Esophagus squamous epithelium (tissue), 4 donors: ENCODE data around the gene NUP50.

Source experiments
- POLR2A ChIP-seq, 4 donors: fragments of 450-650 bp; IDR thresholded peaks; one replicate each; pipeline ENCODE4 v1.6.1; 2017; ENCODE audit warnings: antibody characterized with exemption in 4 of 4, mild to moderate bottlenecking in 4 of 4, moderate library complexity in 3 of 4
- TF ChIP-seq, protein P1 (sequence below), 6 experiments: fragments of 450-650 bp in 4 of 6; fragments of 200-600 bp in 2 of 6; sonication (generic) in 2 of 6; IDR thresholded peaks; one replicate each; pipeline ENCODE4 v1.5.1; 2016 to 2019; ENCODE audit warnings: antibody characterized with exemption in 6 of 6, mild to moderate bottlenecking in 4 of 6, moderate library complexity in 4 of 6

- TF ChIP-seq, protein P1, sequence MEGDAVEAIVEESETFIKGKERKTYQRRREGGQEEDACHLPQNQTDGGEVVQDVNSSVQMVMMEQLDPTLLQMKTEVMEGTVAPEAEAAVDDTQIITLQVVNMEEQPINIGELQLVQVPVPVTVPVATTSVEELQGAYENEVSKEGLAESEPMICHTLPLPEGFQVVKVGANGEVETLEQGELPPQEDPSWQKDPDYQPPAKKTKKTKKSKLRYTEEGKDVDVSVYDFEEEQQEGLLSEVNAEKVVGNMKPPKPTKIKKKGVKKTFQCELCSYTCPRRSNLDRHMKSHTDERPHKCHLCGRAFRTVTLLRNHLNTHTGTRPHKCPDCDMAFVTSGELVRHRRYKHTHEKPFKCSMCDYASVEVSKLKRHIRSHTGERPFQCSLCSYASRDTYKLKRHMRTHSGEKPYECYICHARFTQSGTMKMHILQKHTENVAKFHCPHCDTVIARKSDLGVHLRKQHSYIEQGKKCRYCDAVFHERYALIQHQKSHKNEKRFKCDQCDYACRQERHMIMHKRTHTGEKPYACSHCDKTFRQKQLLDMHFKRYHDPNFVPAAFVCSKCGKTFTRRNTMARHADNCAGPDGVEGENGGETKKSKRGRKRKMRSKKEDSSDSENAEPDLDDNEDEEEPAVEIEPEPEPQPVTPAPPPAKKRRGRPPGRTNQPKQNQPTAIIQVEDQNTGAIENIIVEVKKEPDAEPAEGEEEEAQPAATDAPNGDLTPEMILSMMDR (IDR thresholded peaks at IDR 0.05) = no peak
- TF ChIP-seq POLR2A (IDR thresholded peaks at IDR 0.05) = no peak
These were observed 29.4 kb upstream of the NUP50 start for GRCh38 chr22:45134313-45134712.
